Measurements from ENCODE around the gene HEG1. TPM values are rescaled to one million over a fixed set of nuclear protein-coding genes. Genes with fewer than 3 reads are reported as not detected.

Gene HEG1
- total and polyA plus RNA-seq, 2 experiments from 2014 or later = 1.8 to 8.8 TPM

DNA sequence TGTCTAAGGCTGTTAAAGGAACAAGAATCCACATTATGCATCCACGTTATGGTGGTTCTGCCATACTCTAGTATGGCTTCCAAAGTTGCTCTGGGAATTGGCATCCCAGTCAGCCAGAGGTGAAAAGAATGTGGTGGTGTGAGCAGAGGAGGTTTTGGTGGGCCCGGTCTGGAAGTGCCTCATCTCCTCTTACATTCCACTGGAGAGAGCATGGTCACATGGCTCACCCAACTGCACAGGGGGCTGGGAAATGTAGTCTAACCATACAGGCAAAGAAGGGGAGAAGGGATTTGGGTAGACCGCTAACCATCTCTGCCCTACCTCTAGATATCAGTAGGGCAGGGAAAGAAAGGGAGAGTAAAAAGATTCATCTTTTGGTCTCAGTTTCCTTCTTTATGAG is 3.2 kb upstream of the HEG1 start:
- H3F3A ChIP-seq (replicated peaks; ENCODE audit: low read depth) = no peaks in the 10 kb centered on the region
- Mint-ChIP-seq H3K9me3 (no peaks in the 10 kb centered on the region; the same call in 2 of the 3 replicates), H3K4me1 (peaks cover 41% of the 10 kb centered on the region), H3K4me3 (no peak overlapping the region), H3K36me3 (ENCODE audit: low read depth) (no peaks in the 10 kb centered on the region; the same call in 2 of the 3 replicates), H3K27me3 (ENCODE audit: insufficient read depth, low read depth, poor library complexity) (peaks cover 48% of the 10 kb centered on the region), H3K27ac (no peak overlapping the region)
- no peak overlapping the region for H2AFZ ChIP-seq
- no peaks in the 10 kb centered on the region for H4K20me1 ChIP-seq (replicated peaks; ENCODE audit: insufficient read depth)
- H3K79me2 ChIP-seq (replicated peaks; ENCODE audit: insufficient read depth) = no peaks in the 10 kb centered on the region
- H3K36me3 ChIP-seq (ENCODE audit: insufficient read depth) = no peaks in the 10 kb centered on the region; the same call in 1 of the 2 replicates
- H3K27me3 ChIP-seq (ENCODE audit: insufficient read depth) = peaks cover 42% of the 10 kb centered on the region
- DNase-seq (ENCODE audit: low spot score) = peak; percentile 38
- peak; percentile 5; the same call in 2 of the 3 replicates for ATAC-seq
- no peaks in the 10 kb centered on the region for H3K9me2 ChIP-seq (ENCODE audit: insufficient read depth)
- peaks cover 22% of the 10 kb centered on the region for H3K4me1 ChIP-seq (ENCODE audit: insufficient read depth)
- TF ChIP-seq JUNB (IDR thresholded peaks at IDR 0.05; ENCODE audit: unreplicated experiment) (no peak), POLR2AphosphoS5 (IDR thresholded peaks at IDR 0.05; ENCODE audit: low read depth) (no peak), ZNF331 (CRISPR knock-in tag; IDR thresholded peaks at IDR 0.05; ENCODE audit: low read depth) (no peak), CREB1 (CRISPR knock-in tag; IDR thresholded peaks at IDR 0.05; ENCODE audit: low read depth) (no peak)
- TF ChIP-seq, protein P1, sequence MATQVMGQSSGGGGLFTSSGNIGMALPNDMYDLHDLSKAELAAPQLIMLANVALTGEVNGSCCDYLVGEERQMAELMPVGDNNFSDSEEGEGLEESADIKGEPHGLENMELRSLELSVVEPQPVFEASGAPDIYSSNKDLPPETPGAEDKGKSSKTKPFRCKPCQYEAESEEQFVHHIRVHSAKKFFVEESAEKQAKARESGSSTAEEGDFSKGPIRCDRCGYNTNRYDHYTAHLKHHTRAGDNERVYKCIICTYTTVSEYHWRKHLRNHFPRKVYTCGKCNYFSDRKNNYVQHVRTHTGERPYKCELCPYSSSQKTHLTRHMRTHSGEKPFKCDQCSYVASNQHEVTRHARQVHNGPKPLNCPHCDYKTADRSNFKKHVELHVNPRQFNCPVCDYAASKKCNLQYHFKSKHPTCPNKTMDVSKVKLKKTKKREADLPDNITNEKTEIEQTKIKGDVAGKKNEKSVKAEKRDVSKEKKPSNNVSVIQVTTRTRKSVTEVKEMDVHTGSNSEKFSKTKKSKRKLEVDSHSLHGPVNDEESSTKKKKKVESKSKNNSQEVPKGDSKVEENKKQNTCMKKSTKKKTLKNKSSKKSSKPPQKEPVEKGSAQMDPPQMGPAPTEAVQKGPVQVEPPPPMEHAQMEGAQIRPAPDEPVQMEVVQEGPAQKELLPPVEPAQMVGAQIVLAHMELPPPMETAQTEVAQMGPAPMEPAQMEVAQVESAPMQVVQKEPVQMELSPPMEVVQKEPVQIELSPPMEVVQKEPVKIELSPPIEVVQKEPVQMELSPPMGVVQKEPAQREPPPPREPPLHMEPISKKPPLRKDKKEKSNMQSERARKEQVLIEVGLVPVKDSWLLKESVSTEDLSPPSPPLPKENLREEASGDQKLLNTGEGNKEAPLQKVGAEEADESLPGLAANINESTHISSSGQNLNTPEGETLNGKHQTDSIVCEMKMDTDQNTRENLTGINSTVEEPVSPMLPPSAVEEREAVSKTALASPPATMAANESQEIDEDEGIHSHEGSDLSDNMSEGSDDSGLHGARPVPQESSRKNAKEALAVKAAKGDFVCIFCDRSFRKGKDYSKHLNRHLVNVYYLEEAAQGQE (IDR thresholded peaks at IDR 0.05; ENCODE audit: unreplicated experiment) = no peak
- H3K4me2 ChIP-seq = 0 out of 2 replicates have a peak overlapping the region, but pooled peaks have one; percentile 35
- H3K27ac ChIP-seq (ENCODE audit: low read depth) = no peak overlapping the region
- H3K4me3 ChIP-seq = no peak overlapping the region; the same call in 1 of the 2 replicates

DNA sequence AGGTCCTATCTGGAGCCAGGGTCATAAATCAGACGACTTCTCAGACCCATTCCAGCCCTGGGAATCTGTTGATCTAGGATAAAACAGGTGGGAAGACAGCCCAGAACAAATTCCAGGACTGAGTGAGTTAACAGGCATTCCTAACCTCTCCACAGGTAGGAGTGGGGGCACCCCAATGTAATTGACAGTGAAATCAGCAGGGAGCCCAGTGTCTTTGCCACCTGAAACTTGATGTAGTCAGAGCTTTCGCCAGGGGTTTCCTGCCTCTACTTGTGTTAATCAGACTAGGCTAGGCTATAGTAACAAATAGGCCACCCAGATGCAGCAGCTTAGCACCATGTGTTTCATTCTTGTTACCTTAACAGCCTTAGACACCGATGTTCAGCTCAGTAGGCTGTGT is 2.7 kb upstream of the HEG1 start:
- H3K9me2 ChIP-seq (ENCODE audit: insufficient read depth) = no peaks in the 10 kb centered on the region
- Mint-ChIP-seq H3K27me3 (ENCODE audit: insufficient read depth, low read depth, poor library complexity) (peaks cover 49% of the 10 kb centered on the region), H3K27ac (no peak overlapping the region), H3K4me3 (no peak overlapping the region), H3K9me3 (no peaks in the 10 kb centered on the region; the same call in 2 of the 3 replicates), H3K36me3 (ENCODE audit: low read depth) (no peaks in the 10 kb centered on the region; the same call in 2 of the 3 replicates), H3K4me1 (peaks cover 43% of the 10 kb centered on the region)
- H3K4me3 ChIP-seq = no peak overlapping the region; the same call in 1 of the 2 replicates
- H3K36me3 ChIP-seq (ENCODE audit: insufficient read depth) = no peaks in the 10 kb centered on the region; the same call in 1 of the 2 replicates
- H3K79me2 ChIP-seq (replicated peaks; ENCODE audit: insufficient read depth) = no peaks in the 10 kb centered on the region; the same call in 1 of the 2 replicates
- H3K4me2 ChIP-seq = 0 out of 2 replicates have a peak overlapping the region, but pooled peaks have one; percentile 35
- H4K20me1 ChIP-seq (replicated peaks; ENCODE audit: insufficient read depth) = no peaks in the 10 kb centered on the region
- peak; percentile 7; the same call in 2 of the 3 replicates for ATAC-seq
- peaks cover 44% of the 10 kb centered on the region for H3K27me3 ChIP-seq (ENCODE audit: insufficient read depth)
- no peak overlapping the region for H3K27ac ChIP-seq (ENCODE audit: low read depth)
- peak; percentile 28 for DNase-seq (ENCODE audit: low spot score)
- H2AFZ ChIP-seq = no peak overlapping the region
- H3K4me1 ChIP-seq (ENCODE audit: insufficient read depth) = peaks cover 26% of the 10 kb centered on the region
- no peaks in the 10 kb centered on the region; the same call in 1 of the 2 replicates for H3F3A ChIP-seq (replicated peaks; ENCODE audit: low read depth)
- TF ChIP-seq NANOG (IDR thresholded peaks at IDR 0.05; ENCODE audit: borderline replicate concordance) = no peak
- no peak for TF ChIP-seq CREB1 (CRISPR knock-in tag; IDR thresholded peaks at IDR 0.05; ENCODE audit: low read depth)
- no peak for TF ChIP-seq ZNF331 (CRISPR knock-in tag; IDR thresholded peaks at IDR 0.05; ENCODE audit: low read depth)
- TF ChIP-seq POLR2AphosphoS5 (IDR thresholded peaks at IDR 0.05; ENCODE audit: low read depth) = no peak
- TF ChIP-seq, protein P2, sequence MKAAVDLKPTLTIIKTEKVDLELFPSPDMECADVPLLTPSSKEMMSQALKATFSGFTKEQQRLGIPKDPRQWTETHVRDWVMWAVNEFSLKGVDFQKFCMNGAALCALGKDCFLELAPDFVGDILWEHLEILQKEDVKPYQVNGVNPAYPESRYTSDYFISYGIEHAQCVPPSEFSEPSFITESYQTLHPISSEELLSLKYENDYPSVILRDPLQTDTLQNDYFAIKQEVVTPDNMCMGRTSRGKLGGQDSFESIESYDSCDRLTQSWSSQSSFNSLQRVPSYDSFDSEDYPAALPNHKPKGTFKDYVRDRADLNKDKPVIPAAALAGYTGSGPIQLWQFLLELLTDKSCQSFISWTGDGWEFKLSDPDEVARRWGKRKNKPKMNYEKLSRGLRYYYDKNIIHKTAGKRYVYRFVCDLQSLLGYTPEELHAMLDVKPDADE (IDR thresholded peaks at IDR 0.05) = no peak
- TF ChIP-seq, protein P3, sequence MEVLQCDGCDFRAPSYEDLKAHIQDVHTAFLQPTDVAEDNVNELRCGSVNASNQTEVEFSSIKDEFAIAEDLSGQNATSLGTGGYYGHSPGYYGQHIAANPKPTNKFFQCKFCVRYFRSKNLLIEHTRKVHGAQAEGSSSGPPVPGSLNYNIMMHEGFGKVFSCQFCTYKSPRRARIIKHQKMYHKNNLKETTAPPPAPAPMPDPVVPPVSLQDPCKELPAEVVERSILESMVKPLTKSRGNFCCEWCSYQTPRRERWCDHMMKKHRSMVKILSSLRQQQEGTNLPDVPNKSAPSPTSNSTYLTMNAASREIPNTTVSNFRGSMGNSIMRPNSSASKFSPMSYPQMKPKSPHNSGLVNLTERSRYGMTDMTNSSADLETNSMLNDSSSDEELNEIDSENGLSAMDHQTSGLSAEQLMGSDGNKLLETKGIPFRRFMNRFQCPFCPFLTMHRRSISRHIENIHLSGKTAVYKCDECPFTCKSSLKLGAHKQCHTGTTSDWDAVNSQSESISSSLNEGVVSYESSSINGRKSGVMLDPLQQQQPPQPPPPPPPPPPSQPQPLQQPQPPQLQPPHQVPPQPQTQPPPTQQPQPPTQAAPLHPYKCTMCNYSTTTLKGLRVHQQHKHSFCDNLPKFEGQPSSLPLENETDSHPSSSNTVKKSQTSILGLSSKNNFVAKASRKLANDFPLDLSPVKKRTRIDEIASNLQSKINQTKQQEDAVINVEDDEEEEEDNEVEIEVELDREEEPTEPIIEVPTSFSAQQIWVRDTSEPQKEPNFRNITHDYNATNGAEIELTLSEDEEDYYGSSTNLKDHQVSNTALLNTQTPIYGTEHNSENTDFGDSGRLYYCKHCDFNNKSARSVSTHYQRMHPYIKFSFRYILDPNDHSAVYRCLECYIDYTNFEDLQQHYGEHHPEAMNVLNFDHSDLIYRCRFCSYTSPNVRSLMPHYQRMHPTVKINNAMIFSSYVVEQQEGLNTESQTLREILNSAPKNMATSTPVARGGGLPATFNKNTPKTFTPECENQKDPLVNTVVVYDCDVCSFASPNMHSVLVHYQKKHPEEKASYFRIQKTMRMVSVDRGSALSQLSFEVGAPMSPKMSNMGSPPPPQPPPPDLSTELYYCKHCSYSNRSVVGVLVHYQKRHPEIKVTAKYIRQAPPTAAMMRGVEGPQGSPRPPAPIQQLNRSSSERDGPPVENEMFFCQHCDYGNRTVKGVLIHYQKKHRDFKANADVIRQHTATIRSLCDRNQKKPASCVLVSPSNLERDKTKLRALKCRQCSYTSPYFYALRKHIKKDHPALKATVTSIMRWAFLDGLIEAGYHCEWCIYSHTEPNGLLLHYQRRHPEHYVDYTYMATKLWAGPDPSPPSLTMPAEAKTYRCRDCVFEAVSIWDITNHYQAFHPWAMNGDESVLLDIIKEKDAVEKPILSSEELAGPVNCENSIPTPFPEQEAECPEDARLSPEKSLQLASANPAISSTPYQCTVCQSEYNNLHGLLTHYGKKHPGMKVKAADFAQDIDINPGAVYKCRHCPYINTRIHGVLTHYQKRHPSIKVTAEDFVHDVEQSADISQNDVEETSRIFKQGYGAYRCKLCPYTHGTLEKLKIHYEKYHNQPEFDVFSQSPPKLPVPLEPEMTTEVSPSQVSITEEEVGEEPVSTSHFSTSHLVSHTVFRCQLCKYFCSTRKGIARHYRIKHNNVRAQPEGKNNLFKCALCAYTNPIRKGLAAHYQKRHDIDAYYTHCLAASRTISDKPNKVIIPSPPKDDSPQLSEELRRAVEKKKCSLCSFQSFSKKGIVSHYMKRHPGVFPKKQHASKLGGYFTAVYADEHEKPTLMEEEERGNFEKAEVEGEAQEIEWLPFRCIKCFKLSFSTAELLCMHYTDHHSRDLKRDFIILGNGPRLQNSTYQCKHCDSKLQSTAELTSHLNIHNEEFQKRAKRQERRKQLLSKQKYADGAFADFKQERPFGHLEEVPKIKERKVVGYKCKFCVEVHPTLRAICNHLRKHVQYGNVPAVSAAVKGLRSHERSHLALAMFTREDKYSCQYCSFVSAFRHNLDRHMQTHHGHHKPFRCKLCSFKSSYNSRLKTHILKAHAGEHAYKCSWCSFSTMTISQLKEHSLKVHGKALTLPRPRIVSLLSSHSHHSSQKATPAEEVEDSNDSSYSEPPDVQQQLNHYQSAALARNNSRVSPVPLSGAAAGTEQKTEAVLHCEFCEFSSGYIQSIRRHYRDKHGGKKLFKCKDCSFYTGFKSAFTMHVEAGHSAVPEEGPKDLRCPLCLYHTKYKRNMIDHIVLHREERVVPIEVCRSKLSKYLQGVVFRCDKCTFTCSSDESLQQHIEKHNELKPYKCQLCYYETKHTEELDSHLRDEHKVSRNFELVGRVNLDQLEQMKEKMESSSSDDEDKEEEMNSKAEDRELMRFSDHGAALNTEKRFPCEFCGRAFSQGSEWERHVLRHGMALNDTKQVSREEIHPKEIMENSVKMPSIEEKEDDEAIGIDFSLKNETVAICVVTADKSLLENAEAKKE (CRISPR knock-in tag; IDR thresholded peaks at IDR 0.05) = no peak
- TF ChIP-seq EZH2 (IDR thresholded peaks at IDR 0.05; ENCODE audit: low read depth, unreplicated experiment) = no peak
- no peak for TF ChIP-seq ZNF114 (CRISPR knock-in tag; IDR thresholded peaks at IDR 0.05)
- TF ChIP-seq STAT1 (IDR thresholded peaks at IDR 0.05; ENCODE audit: unreplicated experiment) = no peak
